Ishikawa (cell line): ENCODE results near the gene CCDC169.

Source experiments
- CEBPB ChIP-seq: IDR thresholded peaks from 2 replicates; pipeline ENCODE4 v1.6.1; 2012
- CREB1 ChIP-seq: IDR thresholded peaks from 2 replicates; pipeline ENCODE4 v1.6.1; 2012; ENCODE audit warnings: low read depth
- EGR1 ChIP-seq: IDR thresholded peaks from 2 replicates; pipeline ENCODE4 v1.6.1; 2012
- EP300 ChIP-seq: IDR thresholded peaks from 2 replicates; pipeline ENCODE4 v1.6.1; 2012; ENCODE audit warnings: borderline replicate concordance
- FOXM1 ChIP-seq: IDR thresholded peaks from 2 replicates; pipeline ENCODE4 v1.6.1; 2012; ENCODE audit warnings: low read depth, borderline replicate concordance
- NFIC ChIP-seq: IDR thresholded peaks from 2 replicates; pipeline ENCODE4 v1.6.1; 2012
- RAD21 ChIP-seq: IDR thresholded peaks from 2 replicates; pipeline ENCODE4 v1.6.1; 2012; ENCODE audit warnings: low read depth
- TAF1 ChIP-seq: IDR thresholded peaks from 2 replicates; pipeline ENCODE4 v1.6.1; 2012; ENCODE audit warnings: low read depth, mild to moderate bottlenecking
- TCF12 ChIP-seq: IDR thresholded peaks from 2 replicates; pipeline ENCODE4 v1.6.1; 2012; ENCODE audit warnings: low read depth
- TEAD4 ChIP-seq: IDR thresholded peaks from 2 replicates; pipeline ENCODE4 v1.6.1; 2012
- YY1 ChIP-seq: IDR thresholded peaks from 2 replicates; pipeline ENCODE4 v1.6.1; 2012; ENCODE audit warnings: low read depth
- ZBTB7A ChIP-seq: IDR thresholded peaks from 2 replicates; pipeline ENCODE4 v1.6.1; 2012; ENCODE audit warnings: low read depth
- TF ChIP-seq, protein P1 (sequence below): IDR thresholded peaks from 2 replicates; pipeline ENCODE4 v1.6.1; 2012
- TF ChIP-seq, protein P2 (sequence below): IDR thresholded peaks from 2 replicates; pipeline ENCODE4 v1.6.1; 2012
- TF ChIP-seq, protein P3 (sequence below): IDR thresholded peaks from 2 replicates; pipeline ENCODE4 v1.6.1; 2012; ENCODE audit warnings: low read depth, mild to moderate bottlenecking

The CCDC169 gene

DNA sequence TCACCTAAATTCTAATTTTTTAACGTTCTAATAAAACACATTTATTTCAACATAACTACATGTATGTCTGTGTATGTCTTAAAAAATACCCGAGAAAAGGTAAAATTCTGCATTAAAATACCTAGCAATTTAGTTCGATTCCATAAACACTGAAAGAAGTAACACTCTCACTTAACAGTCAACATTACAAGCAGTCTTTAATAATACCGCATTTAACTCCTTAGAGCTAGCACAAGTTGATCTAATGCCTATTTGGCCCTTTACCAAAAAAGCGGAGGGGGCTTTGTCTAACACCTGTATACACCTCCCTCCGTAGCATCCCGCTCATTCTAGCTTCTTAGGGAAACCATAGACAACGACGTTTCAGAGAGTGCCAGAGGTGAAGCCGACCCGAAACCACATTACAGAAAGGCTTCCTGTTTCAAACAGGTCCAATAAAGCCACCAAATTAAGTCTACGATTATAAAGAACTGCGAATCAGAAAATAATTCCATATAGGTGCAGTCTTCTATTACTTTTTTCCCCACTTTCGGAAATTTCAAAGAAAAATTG, 47.3 kb upstream of the CCDC169 start:
- TF ChIP-seq YY1 (no peak), EGR1 (no peak), ZBTB7A (no peak), TAF1 (no peak), RAD21 (no peak), CREB1 (no peak), TCF12 (no peak), FOXM1 (no peak), CEBPB (no peak), NFIC (no peak), TEAD4 (no peak)
- TF ChIP-seq, protein P1, sequence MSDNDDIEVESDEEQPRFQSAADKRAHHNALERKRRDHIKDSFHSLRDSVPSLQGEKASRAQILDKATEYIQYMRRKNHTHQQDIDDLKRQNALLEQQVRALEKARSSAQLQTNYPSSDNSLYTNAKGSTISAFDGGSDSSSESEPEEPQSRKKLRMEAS, result no peak
- TF ChIP-seq, protein P2, sequence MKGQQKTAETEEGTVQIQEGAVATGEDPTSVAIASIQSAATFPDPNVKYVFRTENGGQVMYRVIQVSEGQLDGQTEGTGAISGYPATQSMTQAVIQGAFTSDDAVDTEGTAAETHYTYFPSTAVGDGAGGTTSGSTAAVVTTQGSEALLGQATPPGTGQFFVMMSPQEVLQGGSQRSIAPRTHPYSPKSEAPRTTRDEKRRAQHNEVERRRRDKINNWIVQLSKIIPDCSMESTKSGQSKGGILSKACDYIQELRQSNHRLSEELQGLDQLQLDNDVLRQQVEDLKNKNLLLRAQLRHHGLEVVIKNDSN, result no peak

DNA sequence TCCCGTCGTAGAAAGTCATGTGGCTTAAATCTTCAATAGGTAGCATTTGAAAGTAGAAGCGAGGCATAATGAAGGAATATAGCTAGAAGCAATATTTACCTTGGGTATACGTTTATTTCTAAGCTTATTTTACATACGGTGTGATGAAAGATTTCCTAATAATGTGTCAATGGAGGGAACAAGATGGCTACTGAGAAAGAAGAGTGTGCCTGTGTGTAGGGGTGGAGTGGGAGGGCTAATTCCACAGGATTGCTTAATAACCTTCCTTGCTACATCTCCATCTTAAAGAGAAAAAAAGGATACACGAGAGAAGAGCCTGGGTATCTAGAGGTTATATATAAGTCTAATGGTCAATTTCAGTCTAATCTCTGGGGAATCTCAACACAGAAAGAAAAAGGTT, 46.6 kb upstream of the CCDC169 start:
- TF ChIP-seq, protein P3, sequence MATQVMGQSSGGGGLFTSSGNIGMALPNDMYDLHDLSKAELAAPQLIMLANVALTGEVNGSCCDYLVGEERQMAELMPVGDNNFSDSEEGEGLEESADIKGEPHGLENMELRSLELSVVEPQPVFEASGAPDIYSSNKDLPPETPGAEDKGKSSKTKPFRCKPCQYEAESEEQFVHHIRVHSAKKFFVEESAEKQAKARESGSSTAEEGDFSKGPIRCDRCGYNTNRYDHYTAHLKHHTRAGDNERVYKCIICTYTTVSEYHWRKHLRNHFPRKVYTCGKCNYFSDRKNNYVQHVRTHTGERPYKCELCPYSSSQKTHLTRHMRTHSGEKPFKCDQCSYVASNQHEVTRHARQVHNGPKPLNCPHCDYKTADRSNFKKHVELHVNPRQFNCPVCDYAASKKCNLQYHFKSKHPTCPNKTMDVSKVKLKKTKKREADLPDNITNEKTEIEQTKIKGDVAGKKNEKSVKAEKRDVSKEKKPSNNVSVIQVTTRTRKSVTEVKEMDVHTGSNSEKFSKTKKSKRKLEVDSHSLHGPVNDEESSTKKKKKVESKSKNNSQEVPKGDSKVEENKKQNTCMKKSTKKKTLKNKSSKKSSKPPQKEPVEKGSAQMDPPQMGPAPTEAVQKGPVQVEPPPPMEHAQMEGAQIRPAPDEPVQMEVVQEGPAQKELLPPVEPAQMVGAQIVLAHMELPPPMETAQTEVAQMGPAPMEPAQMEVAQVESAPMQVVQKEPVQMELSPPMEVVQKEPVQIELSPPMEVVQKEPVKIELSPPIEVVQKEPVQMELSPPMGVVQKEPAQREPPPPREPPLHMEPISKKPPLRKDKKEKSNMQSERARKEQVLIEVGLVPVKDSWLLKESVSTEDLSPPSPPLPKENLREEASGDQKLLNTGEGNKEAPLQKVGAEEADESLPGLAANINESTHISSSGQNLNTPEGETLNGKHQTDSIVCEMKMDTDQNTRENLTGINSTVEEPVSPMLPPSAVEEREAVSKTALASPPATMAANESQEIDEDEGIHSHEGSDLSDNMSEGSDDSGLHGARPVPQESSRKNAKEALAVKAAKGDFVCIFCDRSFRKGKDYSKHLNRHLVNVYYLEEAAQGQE, result no peak
- TF ChIP-seq, protein P2, result no peak
- TF ChIP-seq CEBPB (no peak), FOXM1 (no peak), TEAD4 (no peak), TAF1 (no peak), YY1 (no peak), CREB1 (no peak), EP300 (no peak), NFIC (no peak), TCF12 (no peak), ZBTB7A (no peak), RAD21 (no peak), EGR1 (no peak)
- TF ChIP-seq, protein P1, result no peak

DNA sequence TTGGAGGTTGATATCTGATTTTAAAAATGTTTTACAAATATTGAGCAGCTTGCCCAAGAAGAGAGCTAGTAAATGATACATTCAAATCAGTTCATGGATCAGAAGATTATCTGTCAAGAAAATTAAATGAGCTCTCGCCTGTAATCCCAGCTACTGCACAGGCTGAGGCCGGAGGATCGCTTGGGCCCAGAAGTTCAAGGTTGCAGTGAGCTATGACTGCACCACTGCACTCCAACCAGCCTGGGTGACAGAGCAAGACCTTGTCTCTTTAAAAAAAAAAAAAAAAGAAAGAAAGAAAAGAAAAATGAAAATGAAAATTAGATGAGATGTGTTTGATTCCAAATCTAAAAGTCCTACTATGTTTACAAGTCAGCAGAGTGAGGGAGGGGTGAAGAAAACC, 46.2 kb upstream of the CCDC169 start:
- no peak for TF ChIP-seq YY1

DNA sequence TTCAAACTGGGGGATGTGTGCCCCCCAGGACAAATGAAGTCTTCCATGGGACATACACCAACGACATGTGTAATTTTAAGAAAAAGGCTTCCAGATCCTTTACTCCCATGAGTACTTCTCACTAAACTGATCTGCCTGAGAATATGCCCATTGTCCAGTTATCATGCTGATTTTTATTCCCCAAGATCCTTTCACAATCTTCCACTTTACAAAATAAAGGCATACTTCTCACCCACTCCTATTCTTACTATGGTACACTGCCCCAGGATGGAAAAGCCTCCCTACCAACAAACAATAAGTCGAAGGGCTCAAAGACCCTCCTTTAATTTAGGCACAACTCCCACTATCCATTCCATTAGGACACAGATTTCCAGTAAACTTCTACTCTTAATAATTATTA, 45.1 kb upstream of the CCDC169 start:
- no peak for TF ChIP-seq TCF12
- no peak for TF ChIP-seq FOXM1
- TF ChIP-seq ZBTB7A, result no peak
- TF ChIP-seq CREB1, result no peak
- no peak for TF ChIP-seq YY1
- TF ChIP-seq CEBPB, result no peak
- TF ChIP-seq, protein P3, result no peak
- TF ChIP-seq, protein P1, result no peak
- TF ChIP-seq EGR1, result no peak
- TF ChIP-seq, protein P2, result no peak
- TF ChIP-seq TAF1, result no peak
- no peak for TF ChIP-seq TEAD4
- TF ChIP-seq NFIC, result no peak
- TF ChIP-seq RAD21, result no peak
- no peak for TF ChIP-seq EP300

DNA sequence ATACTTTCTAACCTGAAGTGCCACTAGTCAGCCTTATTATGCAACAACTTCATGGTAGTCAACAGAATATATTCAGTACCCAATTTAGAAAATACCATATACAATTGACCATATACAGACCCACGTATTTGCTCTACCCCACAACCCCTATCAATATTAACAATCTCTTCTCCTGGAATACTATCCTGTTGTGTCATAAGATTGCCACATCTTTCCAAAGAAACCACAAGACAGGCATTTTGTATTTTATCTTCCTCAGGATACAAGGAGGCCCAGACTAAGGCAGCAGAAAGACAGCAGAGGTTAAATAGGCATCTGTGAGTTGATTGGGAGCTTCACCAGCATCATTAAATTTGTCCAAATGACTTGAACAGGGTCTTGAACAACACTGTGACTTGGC, 44.1 kb upstream of the CCDC169 start:
- TF ChIP-seq, protein P2, result no peak
- TF ChIP-seq, protein P3, result no peak
- TF ChIP-seq TAF1 (no peak), NFIC (no peak), CEBPB (no peak), CREB1 (no peak), EGR1 (no peak), EP300 (no peak), YY1 (no peak), TEAD4 (no peak), ZBTB7A (no peak), TCF12 (no peak), FOXM1 (no peak), RAD21 (no peak)
- TF ChIP-seq, protein P1, result no peak
